GM18907 (cell line): ENCODE measurements around the gene TNRC18.
A peak's percentile ranks its signal among the peaks of the same experiment; 100 is the strongest.
"Not testable (repeated sequence)": the region's sequence is repeated elsewhere in the genome, so short reads cannot be mapped to it uniquely, and the experiment has no call there.

ENCODE experiments used
- ATAC-seq: cut with Tn5 transposase; IDR thresholded peaks from one replicate; pipeline ENCODE4 v1.9.1; 2021; ENCODE audit warnings: mild to moderate bottlenecking, moderate library complexity; ENCODE audit not compliant: unreplicated experiment

TNRC18 gene

GRCh38 chr7:5377816-5378215 lies 45.8 kb downstream of the TNRC18 start:
- no peak for ATAC-seq

- no peak for ATAC-seq
Observed at GRCh38 chr7:5377279-5377678, 46.4 kb downstream of the TNRC18 start.

GRCh38 chr7:5375925-5376324 lies 47.7 kb downstream of the TNRC18 start:
- no peak for ATAC-seq

GRCh38 chr7:5374464-5374863 lies 49.2 kb downstream of the TNRC18 start:
- ATAC-seq, result no peak

GRCh38 chr7:5373300-5373699 lies 50.3 kb downstream of the TNRC18 start:
- ATAC-seq, result no peak

GRCh38 chr7:5370454-5371353 lies 52.9 kb downstream of the TNRC18 start:
- ATAC-seq, result no peak

- ATAC-seq, result no peak
Observed at GRCh38 chr7:5367661-5368060, 56.0 kb downstream of the TNRC18 start.

- peak; percentile 69 for ATAC-seq
Observed at GRCh38 chr7:5365976-5366625, 57.5 kb downstream of the TNRC18 start.

- no peak for ATAC-seq
Observed at GRCh38 chr7:5363729-5364128, 59.9 kb downstream of the TNRC18 start.

GRCh38 chr7:5362466-5362865 lies 61.2 kb downstream of the TNRC18 start:
- ATAC-seq, result no peak

GRCh38 chr7:5361446-5362127 lies 62.0 kb downstream of the TNRC18 start:
- ATAC-seq, result no peak

- ATAC-seq, result no peak
Observed at GRCh38 chr7:5360971-5361370, 62.7 kb downstream of the TNRC18 start.

GRCh38 chr7:5360451-5360850 lies 63.2 kb downstream of the TNRC18 start:
- no peak for ATAC-seq

GRCh38 chr7:5360021-5360420 lies 63.6 kb downstream of the TNRC18 start:
- ATAC-seq, result not testable (repeated sequence)

GRCh38 chr7:5359344-5359743 lies 64.3 kb downstream of the TNRC18 start:
- no peak for ATAC-seq

GRCh38 chr7:5357951-5358350 lies 65.7 kb downstream of the TNRC18 start:
- no peak for ATAC-seq

- no peak for ATAC-seq
Observed at GRCh38 chr7:5356751-5357119, 66.9 kb downstream of the TNRC18 start.

- ATAC-seq, result no peak
Observed at GRCh38 chr7:5354460-5355232, 69.0 kb downstream of the TNRC18 start.

- no peak for ATAC-seq
Observed at GRCh38 chr7:5352440-5353010, 71.1 kb downstream of the TNRC18 start.

GRCh38 chr7:5351507-5352265 lies 71.9 kb downstream of the TNRC18 start:
- ATAC-seq, result no peak
